NCI-H2171 (cell line): ENCODE measurements around the gene KIF3C.

Experiments
- DNase-seq: peaks from one replicate; lab custom pipeline; 2025; lab: John Stamatoyannopoulos, UW

Gene KIF3C

GRCh38 chr2:25877431-25878360 is 104.6 kb downstream of the KIF3C start:
- DNase-seq: peak; percentile 89
